Measurements from ENCODE around the gene CDH24. TPM values are rescaled to one million over a fixed set of nuclear protein-coding genes. Genes with fewer than 3 reads are reported as not detected.

CDH24 gene
- total RNA-seq, 6 experiments from 2014 or later: 0.26 to 0.74 (median 0.54) TPM

GRCh38 chr14:23045419-23046357, 11.6 kb downstream of the CDH24 start:
- no peak for TF ChIP-seq POLR2A (IDR thresholded peaks at IDR 0.05)
- no peak for TF ChIP-seq CTCF (IDR thresholded peaks at IDR 0.05)
- Histone ChIP-seq H3K27me3 (no peaks in the 10 kb centered on the region), H3K9me3 (no peaks in the 10 kb centered on the region), H3K27ac (no peak overlapping the region), H3K36me3 (no peaks in the 10 kb centered on the region), H3K4me1 (no peaks in the 10 kb centered on the region), H3K4me3 (no peak overlapping the region)
- ATAC-seq (peak in 1 of 4 donors; percentile 42), DNase-seq (no peak)
- intact Hi-C loops (cut with DNase I): no loop called here
- WGBS (ENCODE audit: insufficient coverage, low coverage, low lambda C conversion rate, missing lambda C conversion rate): 70% methylated on average over 7 of the region's 13 CpGs

- no peak for ATAC-seq
Observed at GRCh38 chr14:23044840-23045239, 12.5 kb downstream of the CDH24 start.

GRCh38 chr14:23043754-23044153, 13.6 kb downstream of the CDH24 start:
- Histone ChIP-seq H3K27ac (no peak overlapping the region), H3K36me3 (no peaks in the 10 kb centered on the region), H3K27me3 (no peaks in the 10 kb centered on the region), H3K4me1 (no peaks in the 10 kb centered on the region), H3K4me3 (no peak overlapping the region), H3K9me3 (no peaks in the 10 kb centered on the region)
- no peak for TF ChIP-seq CTCF (IDR thresholded peaks at IDR 0.05)
- TF ChIP-seq POLR2A (IDR thresholded peaks at IDR 0.05): no peak
- WGBS (ENCODE audit: insufficient coverage, low coverage, low lambda C conversion rate, missing lambda C conversion rate): 93% methylated on average over 2 of the region's 3 CpGs
- DNase-seq (no peak), ATAC-seq (no peak)
- intact Hi-C loops (cut with DNase I): no loop called here

More at GRCh38 chr14:23044840-23045239, 12.5 kb downstream of the CDH24 start:
- H3K27me3 ChIP-seq: no peaks in the 10 kb centered on the region
- DNase-seq: no peak
- H3K4me1 ChIP-seq: no peaks in the 10 kb centered on the region
- H3K27ac ChIP-seq: no peak overlapping the region
- no peaks in the 10 kb centered on the region for H3K9me3 ChIP-seq
- H3K36me3 ChIP-seq: no peaks in the 10 kb centered on the region
- no peak overlapping the region for H3K4me3 ChIP-seq
- 75% methylated on average over 6 of the region's 8 CpGs for WGBS (ENCODE audit: insufficient coverage, low coverage, low lambda C conversion rate, missing lambda C conversion rate)
- no peak for TF ChIP-seq POLR2A (IDR thresholded peaks at IDR 0.05)
- intact Hi-C loops (cut with DNase I): no loop called here

GRCh38 chr14:23043145-23043544, 14.2 kb downstream of the CDH24 start:
- H3K4me1 ChIP-seq: no peaks in the 10 kb centered on the region
- H3K9me3 ChIP-seq: no peaks in the 10 kb centered on the region
- WGBS (ENCODE audit: insufficient coverage, low coverage, low lambda C conversion rate, missing lambda C conversion rate): 68% methylated on average over 4 of the region's 6 CpGs
- H3K4me3 ChIP-seq: no peak overlapping the region
- intact Hi-C loops (cut with DNase I): no loop called here
- ATAC-seq (no peak), DNase-seq (no peak)
- no peaks in the 10 kb centered on the region for H3K27me3 ChIP-seq
- H3K27ac ChIP-seq: no peak overlapping the region
- no peaks in the 10 kb centered on the region for H3K36me3 ChIP-seq
- TF ChIP-seq CTCF (IDR thresholded peaks at IDR 0.05) (no peak), POLR2A (IDR thresholded peaks at IDR 0.05) (no peak)

Measured in right lobe of liver (tissue), 6 donors.